GM12878 (cell line): ENCODE data around the gene TCF23. TPM values are rescaled to one million over a fixed set of nuclear protein-coding genes. Genes with fewer than 3 reads are reported as not detected.

Experiments used
- ATAC-seq: fragments of 200-7000 bp; cut with Tn5 transposase; 3 replicates; pipeline ENCODE4 v1.9.1; 2020; ENCODE audit warnings: mild to moderate bottlenecking, moderate library complexity
- BruUV-seq: library from RNA; stranded (reverse); fragments of 400-500 nt; replicated peaks from 2 replicates; lab custom pipeline; 2021; lab: Mats Ljungman, UMichigan
- CTCF ChIA-PET: fragments of 300-600 bp; sonication (Branson Sonifier 250); formaldehyde crosslinking; extraction: SDS; loops from one replicate; lab custom pipeline; 2021; ENCODE audit warnings: inconsistent platforms; lab: Yijun Ruan, JAX
- POLR2A ChIA-PET: fragments of 350-600 bp; formaldehyde crosslinking; extraction: SDS; loops from one replicate; lab custom pipeline; 2021; ENCODE audit warnings: inconsistent platforms; lab: Charles Lee
- RAD21 ChIA-PET: fragments of 300-600 bp; sonication (Branson Sonifier 250); formaldehyde crosslinking; loops from one replicate; lab custom pipeline; 2023; ENCODE audit warnings: antibody characterized with exemption; ENCODE audit not compliant: unreplicated experiment; lab: Charles Lee
- SMC1A ChIA-PET: fragments of 300-600 bp; sonication (Branson Sonifier 250); formaldehyde crosslinking; loops from one replicate; lab custom pipeline; 2023; ENCODE audit not compliant: unreplicated experiment, uncharacterized antibody; lab: Charles Lee
- DNase-seq: peaks from one replicate; pipeline ENCODE4 v3.0.0-alpha.2; 2011; ENCODE audit warnings: low read depth, low spot score
- FAIRE-seq: peaks from 3 replicates; lab custom pipeline; 2011; peaks lifted over from hg19 to GRCh38; lab: Jason Lieb, UNC
- H2AFZ ChIP-seq: 2 replicates; pipeline ENCODE4 v1.6.0; 2011; ENCODE audit warnings: low read depth, low read length, control low read depth; ENCODE audit not compliant: control insufficient read depth
- H3K27ac ChIP-seq: 2 replicates; pipeline ENCODE4 v1.5.1; 2011; ENCODE audit warnings: control low read depth; ENCODE audit not compliant: control insufficient read depth, insufficient read depth
- H3K27me3 ChIP-seq, 2 experiments: replicated peaks in 1 of 2; 2 replicates each; pipeline versions ENCODE4 v1.6.0 to v1.6.1; 2011; ENCODE audit warnings: low read length in 1 of 2; ENCODE audit not compliant: control insufficient read depth in 2 of 2, insufficient read depth in 2 of 2
- H3K36me3 ChIP-seq, 2 experiments: 2 replicates each; pipeline ENCODE4 v1.5.1; 2011; ENCODE audit warnings: low read length in 1 of 2; ENCODE audit not compliant: control insufficient read depth in 2 of 2, insufficient read depth in 2 of 2
- H3K4me1 ChIP-seq: 2 replicates; pipeline ENCODE4 v1.6.1; 2011; ENCODE audit warnings: mild to moderate bottlenecking, low read length, moderate library complexity, mixed read lengths; ENCODE audit not compliant: control insufficient read depth, insufficient read depth
- H3K4me2 ChIP-seq: 2 replicates; pipeline ENCODE4 v1.6.0; 2011; ENCODE audit warnings: control low read depth; ENCODE audit not compliant: control insufficient read depth, insufficient read depth
- H3K4me3 ChIP-seq: fragments of 200-600 bp; sonication (generic); 2 replicates; pipeline ENCODE4 v1.5.1; 2016
- H3K79me2 ChIP-seq: 2 replicates; pipeline ENCODE4 v1.6.0; 2011; ENCODE audit warnings: low read length; ENCODE audit not compliant: control insufficient read depth, insufficient read depth
- H3K9ac ChIP-seq: 2 replicates; pipeline ENCODE4 v1.8.0; 2011; ENCODE audit warnings: low read length, control low read depth, mixed read lengths; ENCODE audit not compliant: control insufficient read depth, insufficient read depth
- H3K9me3 ChIP-seq: replicated peaks from 3 replicates; pipeline ENCODE4 v1.5.1; 2011; ENCODE audit warnings: mild to moderate bottlenecking, low read length; ENCODE audit not compliant: control insufficient read depth, insufficient read depth
- H4K20me1 ChIP-seq: 2 replicates; pipeline ENCODE4 v1.6.0; 2011; ENCODE audit not compliant: control insufficient read depth, insufficient read depth
- CBX3 ChIP-seq: fragments of 200-600 bp; sonication (generic); IDR thresholded peaks from 2 replicates; pipeline ENCODE4 v1.6.1; 2016; ENCODE audit warnings: low read depth, borderline replicate concordance
- CBX5 ChIP-seq: sonication (generic); IDR thresholded peaks from 2 replicates; pipeline ENCODE4 v1.6.1; 2016; ENCODE audit warnings: low read depth, moderate library complexity, mild to moderate bottlenecking, inconsistent platforms
- CEBPB ChIP-seq, 2 experiments: fragments of 150-350 bp in 1 of 2; IDR thresholded peaks; 2 replicates each; pipeline ENCODE4 v1.6.1; 2012 to 2014; ENCODE audit warnings: low read depth in 2 of 2, low read length in 2 of 2, borderline replicate concordance in 1 of 2, inconsistent platforms in 1 of 2
- EGR1 ChIP-seq, 2 experiments: IDR thresholded peaks; 1 replicate in 1 of 2; 2 replicates in 1 of 2; pipeline ENCODE4 v1.6.1; 2011 to 2012; ENCODE audit warnings: low read depth in 2 of 2, low read length in 2 of 2, borderline replicate concordance in 1 of 2, mild to moderate bottlenecking in 1 of 2, moderate library complexity in 1 of 2
- HCFC1 ChIP-seq: fragments of 150-350 bp; IDR thresholded peaks from 2 replicates; pipeline ENCODE4 v1.6.1; 2014; ENCODE audit warnings: low read length
- HDAC6 ChIP-seq: fragments of 200-600 bp; sonication (generic); IDR thresholded peaks from one replicate; pipeline ENCODE4 v1.8.0; 2017; ENCODE audit warnings: antibody characterized with exemption; ENCODE audit not compliant: unreplicated experiment
- LARP7 ChIP-seq: fragments of 450-650 bp; IDR thresholded peaks from 2 replicates; pipeline ENCODE4 v1.6.1; 2017; ENCODE audit warnings: mild to moderate bottlenecking
- ZNF274 ChIP-seq: IDR thresholded peaks from one replicate; pipeline ENCODE4 v1.8.0; 2011; ENCODE audit not compliant: insufficient read length, insufficient read depth
- ZZZ3 ChIP-seq: IDR thresholded peaks from 2 replicates; pipeline ENCODE4 v1.6.1; 2011; ENCODE audit warnings: low read depth; ENCODE audit not compliant: control insufficient read depth, insufficient read length
- WGBS: methylation state at CpG from one replicate; pipeline ENCODE4 v1.1.6; 2016; ENCODE audit warnings: low lambda C conversion rate; ENCODE audit not compliant: insufficient replicate concordance, insufficient coverage; ENCODE audit errors: missing lambda C conversion rate; 5-methylcytosine and 5-hydroxymethylcytosine counted together
- in situ Hi-C: fragments of 300-500 bp; cut with MboI; formaldehyde crosslinking; loops from 9 replicates; pipeline ENCODE4 v1.14.3; 2018; ENCODE audit warnings: mixed read lengths
- intact Hi-C: fragments of 100-400 bp; cut with micrococcal nuclease; formaldehyde crosslinking; loops from one replicate; pipeline ENCODE4 v1.14.2; 2022; ENCODE audit not compliant: unreplicated experiment
- polyA plus RNA-seq, 11 experiments: library from polyadenylated mRNA; depleted of rRNA in 4 of 11; unstranded in 6 of 11; stranded (reverse) in 5 of 11; fragments of >200 nt; fragmentation: Nextera tagmentation in 4 of 11; fragmentation: Illumina TruSeq in 1 of 11; extraction: Ambion mirVana in 4 of 11; extraction: Trizol in 1 of 11; gene quantifications; 1 replicate in 1 of 11; 2 replicates in 10 of 11; pipeline versions ENCODE4 v1.2.1 to v1.2.3, GENCODE V29; 2011 to 2016; ENCODE audit warnings: inconsistent platforms in 2 of 11, missing spikeins in 2 of 11, low read depth in 1 of 11
- total RNA-seq, 4 experiments: library from RNA; depleted of rRNA in 3 of 4; stranded (reverse); fragments of >200 nt in 3 of 4; fragmentation: Illumina TruSeq in 1 of 4; extraction: Trizol in 1 of 4; gene quantifications; 2 replicates each; pipeline versions ENCODE4 v1.2.1 to v1.2.3, GENCODE V29; 2013 to 2021
- TF ChIP-seq, protein P1 (sequence below): fragments of 450-650 bp; IDR thresholded peaks from 2 replicates; pipeline ENCODE4 v1.6.1; 2018; ENCODE audit warnings: mild to moderate bottlenecking, low read depth, moderate library complexity; ENCODE audit not compliant: partially characterized antibody
- TF ChIP-seq, protein P2 (sequence below): fragments of 450-650 bp; formaldehyde crosslinking; IDR thresholded peaks from 2 replicates; pipeline ENCODE4 v1.4.0; 2020; ENCODE audit warnings: mild to moderate bottlenecking, moderate library complexity
- TF ChIP-seq, protein P3 (sequence below): fragments of 450-650 bp; IDR thresholded peaks from 2 replicates; pipeline ENCODE4 v1.6.1; 2017; ENCODE audit warnings: mild to moderate bottlenecking

Gene TCF23
- total and polyA plus RNA-seq, 10 of the 15 experiments (the other 5 are each of a cell fraction or from before 2014, with no cell fraction given), result not detected

DNA sequence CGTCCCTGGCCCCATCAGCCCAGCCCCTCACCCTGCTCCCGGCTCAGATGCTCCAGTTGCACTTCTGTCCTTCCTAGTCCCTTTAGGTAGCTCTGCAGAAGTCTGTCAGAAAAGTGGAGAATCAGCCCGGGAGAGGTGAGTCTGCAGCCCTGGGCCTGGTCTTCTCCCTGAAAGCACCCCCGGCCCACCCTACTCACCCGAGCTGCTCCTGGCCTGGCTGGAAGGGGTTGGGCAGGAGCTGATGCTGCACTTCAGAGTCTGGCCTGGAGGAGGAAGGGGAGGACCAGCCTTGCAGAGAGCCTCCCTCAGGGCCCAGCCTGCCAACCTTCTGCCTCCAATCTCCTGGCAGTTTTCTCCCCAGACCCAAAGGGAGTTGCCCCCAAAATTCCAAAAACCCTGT, 46.5 kb upstream of the TCF23 start:
- Histone ChIP-seq H3K79me2 (no peaks in the 10 kb centered on the region), H3K9me3 (no peaks in the 10 kb centered on the region), H2AFZ (no peak overlapping the region), H3K4me3 (no peak overlapping the region), H3K4me2 (no peak overlapping the region), H4K20me1 (no peaks in the 10 kb centered on the region), H3K9ac (no peak overlapping the region), H3K36me3 (no peaks in the 10 kb centered on the region; a peak in 1 of 4 replicates), H3K27me3 (no peaks in the 10 kb centered on the region), H3K4me1 (no peaks in the 10 kb centered on the region), H3K27ac (no peak overlapping the region)
- no peak for FAIRE-seq
- no peak for DNase-seq
- ATAC-seq, result no peak
- in situ Hi-C loops (no loop called here), intact Hi-C loops (no loop called here)
- WGBS, result 46% methylated on average over 5 of the region's 5 CpGs
- RAD21 ChIA-PET, result interaction anchor here (0.5 to 2.5 kb wide), 3 partner anchors 21 to 177 kb away, joined by 3 to 11 read pairs (median 3); no protein-coding TSS in a partner anchor
- SMC1A ChIA-PET, result interaction anchor here (1.0 to 2.3 kb wide), 4 partner anchors 12 to 201 kb away, joined by 3 to 8 read pairs (median 4); no protein-coding TSS in a partner anchor
- TF ChIP-seq EGR1 (IDR thresholded peaks at IDR 0.05; ENCODE audit: borderline replicate concordance in 1 of 2, low read depth in 2 of 2, low read length in 2 of 2), result no peak
- TF ChIP-seq CEBPB (IDR thresholded peaks at IDR 0.05; ENCODE audit: borderline replicate concordance in 1 of 2, low read depth in 2 of 2, low read length in 2 of 2), result no peak
- TF ChIP-seq CBX3, result no peak
- TF ChIP-seq LARP7, result no peak
- no peak for TF ChIP-seq CBX5
- TF ChIP-seq, protein P1, sequence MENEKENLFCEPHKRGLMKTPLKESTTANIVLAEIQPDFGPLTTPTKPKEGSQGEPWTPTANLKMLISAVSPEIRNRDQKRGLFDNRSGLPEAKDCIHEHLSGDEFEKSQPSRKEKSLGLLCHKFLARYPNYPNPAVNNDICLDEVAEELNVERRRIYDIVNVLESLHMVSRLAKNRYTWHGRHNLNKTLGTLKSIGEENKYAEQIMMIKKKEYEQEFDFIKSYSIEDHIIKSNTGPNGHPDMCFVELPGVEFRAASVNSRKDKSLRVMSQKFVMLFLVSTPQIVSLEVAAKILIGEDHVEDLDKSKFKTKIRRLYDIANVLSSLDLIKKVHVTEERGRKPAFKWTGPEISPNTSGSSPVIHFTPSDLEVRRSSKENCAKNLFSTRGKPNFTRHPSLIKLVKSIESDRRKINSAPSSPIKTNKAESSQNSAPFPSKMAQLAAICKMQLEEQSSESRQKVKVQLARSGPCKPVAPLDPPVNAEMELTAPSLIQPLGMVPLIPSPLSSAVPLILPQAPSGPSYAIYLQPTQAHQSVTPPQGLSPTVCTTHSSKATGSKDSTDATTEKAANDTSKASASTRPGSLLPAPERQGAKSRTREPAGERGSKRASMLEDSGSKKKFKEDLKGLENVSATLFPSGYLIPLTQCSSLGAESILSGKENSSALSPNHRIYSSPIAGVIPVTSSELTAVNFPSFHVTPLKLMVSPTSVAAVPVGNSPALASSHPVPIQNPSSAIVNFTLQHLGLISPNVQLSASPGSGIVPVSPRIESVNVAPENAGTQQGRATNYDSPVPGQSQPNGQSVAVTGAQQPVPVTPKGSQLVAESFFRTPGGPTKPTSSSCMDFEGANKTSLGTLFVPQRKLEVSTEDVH, result no peak
- TF ChIP-seq, protein P2, sequence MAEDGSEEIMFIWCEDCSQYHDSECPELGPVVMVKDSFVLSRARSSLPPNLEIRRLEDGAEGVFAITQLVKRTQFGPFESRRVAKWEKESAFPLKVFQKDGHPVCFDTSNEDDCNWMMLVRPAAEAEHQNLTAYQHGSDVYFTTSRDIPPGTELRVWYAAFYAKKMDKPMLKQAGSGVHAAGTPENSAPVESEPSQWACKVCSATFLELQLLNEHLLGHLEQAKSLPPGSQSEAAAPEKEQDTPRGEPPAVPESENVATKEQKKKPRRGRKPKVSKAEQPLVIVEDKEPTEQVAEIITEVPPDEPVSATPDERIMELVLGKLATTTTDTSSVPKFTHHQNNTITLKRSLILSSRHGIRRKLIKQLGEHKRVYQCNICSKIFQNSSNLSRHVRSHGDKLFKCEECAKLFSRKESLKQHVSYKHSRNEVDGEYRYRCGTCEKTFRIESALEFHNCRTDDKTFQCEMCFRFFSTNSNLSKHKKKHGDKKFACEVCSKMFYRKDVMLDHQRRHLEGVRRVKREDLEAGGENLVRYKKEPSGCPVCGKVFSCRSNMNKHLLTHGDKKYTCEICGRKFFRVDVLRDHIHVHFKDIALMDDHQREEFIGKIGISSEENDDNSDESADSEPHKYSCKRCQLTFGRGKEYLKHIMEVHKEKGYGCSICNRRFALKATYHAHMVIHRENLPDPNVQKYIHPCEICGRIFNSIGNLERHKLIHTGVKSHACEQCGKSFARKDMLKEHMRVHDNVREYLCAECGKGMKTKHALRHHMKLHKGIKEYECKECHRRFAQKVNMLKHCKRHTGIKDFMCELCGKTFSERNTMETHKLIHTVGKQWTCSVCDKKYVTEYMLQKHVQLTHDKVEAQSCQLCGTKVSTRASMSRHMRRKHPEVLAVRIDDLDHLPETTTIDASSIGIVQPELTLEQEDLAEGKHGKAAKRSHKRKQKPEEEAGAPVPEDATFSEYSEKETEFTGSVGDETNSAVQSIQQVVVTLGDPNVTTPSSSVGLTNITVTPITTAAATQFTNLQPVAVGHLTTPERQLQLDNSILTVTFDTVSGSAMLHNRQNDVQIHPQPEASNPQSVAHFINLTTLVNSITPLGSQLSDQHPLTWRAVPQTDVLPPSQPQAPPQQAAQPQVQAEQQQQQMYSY (CRISPR knock-in tag), result no peak
- no peak for TF ChIP-seq HDAC6
- TF ChIP-seq ZZZ3, result no peak
- no peak for TF ChIP-seq HCFC1
- TF ChIP-seq ZNF274, result no peak
- TF ChIP-seq, protein P3, sequence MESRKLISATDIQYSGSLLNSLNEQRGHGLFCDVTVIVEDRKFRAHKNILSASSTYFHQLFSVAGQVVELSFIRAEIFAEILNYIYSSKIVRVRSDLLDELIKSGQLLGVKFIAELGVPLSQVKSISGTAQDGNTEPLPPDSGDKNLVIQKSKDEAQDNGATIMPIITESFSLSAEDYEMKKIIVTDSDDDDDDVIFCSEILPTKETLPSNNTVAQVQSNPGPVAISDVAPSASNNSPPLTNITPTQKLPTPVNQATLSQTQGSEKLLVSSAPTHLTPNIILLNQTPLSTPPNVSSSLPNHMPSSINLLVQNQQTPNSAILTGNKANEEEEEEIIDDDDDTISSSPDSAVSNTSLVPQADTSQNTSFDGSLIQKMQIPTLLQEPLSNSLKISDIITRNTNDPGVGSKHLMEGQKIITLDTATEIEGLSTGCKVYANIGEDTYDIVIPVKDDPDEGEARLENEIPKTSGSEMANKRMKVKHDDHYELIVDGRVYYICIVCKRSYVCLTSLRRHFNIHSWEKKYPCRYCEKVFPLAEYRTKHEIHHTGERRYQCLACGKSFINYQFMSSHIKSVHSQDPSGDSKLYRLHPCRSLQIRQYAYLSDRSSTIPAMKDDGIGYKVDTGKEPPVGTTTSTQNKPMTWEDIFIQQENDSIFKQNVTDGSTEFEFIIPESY, result no peak
- POLR2A ChIA-PET, result no interaction called here
- CTCF ChIA-PET, result interaction anchor here (1.1 to 9.3 kb wide), 4 partner anchors 70 to 201 kb away, joined by 3 to 132 read pairs (median 43); partner anchors contain the start of gene TRIM54
- BruUV-seq, result no TSS peak
